ENCODE measurements around the gene PDCD6IP.

Gene PDCD6IP

DNA sequence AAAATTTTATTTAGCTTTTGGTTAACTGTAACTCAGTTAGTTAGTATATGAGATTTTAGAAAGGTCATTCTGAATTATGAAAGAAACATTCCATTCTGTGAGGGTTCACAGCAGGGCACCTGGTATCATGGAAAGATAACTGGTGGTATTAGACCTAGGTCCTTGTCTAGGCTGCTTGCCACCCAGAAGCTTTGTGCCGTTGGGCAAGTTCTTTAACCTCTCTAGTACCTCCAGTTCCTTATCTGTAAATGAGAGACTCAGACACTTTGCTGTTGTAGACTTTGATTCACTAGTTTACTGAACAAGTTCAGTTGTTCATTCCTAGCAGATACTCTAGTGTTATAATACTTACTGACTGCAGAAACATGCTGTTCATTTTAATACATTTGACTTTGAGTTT lies 25.4 kb downstream of the PDCD6IP start:
- TF ChIP-seq, protein P1, sequence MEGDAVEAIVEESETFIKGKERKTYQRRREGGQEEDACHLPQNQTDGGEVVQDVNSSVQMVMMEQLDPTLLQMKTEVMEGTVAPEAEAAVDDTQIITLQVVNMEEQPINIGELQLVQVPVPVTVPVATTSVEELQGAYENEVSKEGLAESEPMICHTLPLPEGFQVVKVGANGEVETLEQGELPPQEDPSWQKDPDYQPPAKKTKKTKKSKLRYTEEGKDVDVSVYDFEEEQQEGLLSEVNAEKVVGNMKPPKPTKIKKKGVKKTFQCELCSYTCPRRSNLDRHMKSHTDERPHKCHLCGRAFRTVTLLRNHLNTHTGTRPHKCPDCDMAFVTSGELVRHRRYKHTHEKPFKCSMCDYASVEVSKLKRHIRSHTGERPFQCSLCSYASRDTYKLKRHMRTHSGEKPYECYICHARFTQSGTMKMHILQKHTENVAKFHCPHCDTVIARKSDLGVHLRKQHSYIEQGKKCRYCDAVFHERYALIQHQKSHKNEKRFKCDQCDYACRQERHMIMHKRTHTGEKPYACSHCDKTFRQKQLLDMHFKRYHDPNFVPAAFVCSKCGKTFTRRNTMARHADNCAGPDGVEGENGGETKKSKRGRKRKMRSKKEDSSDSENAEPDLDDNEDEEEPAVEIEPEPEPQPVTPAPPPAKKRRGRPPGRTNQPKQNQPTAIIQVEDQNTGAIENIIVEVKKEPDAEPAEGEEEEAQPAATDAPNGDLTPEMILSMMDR (IDR thresholded peaks at IDR 0.05; ENCODE audit: poor library complexity, severe bottlenecking) = no peak
- no peak overlapping the region for H3K27ac ChIP-seq (ENCODE audit: poor library complexity, severe bottlenecking)
- no peaks in the 10 kb centered on the region for H3K4me1 ChIP-seq (ENCODE audit: insufficient read depth, poor library complexity, severe bottlenecking)
- no peak for ATAC-seq (ENCODE audit: low read depth)
- H3K27me3 ChIP-seq (ENCODE audit: insufficient read depth, poor library complexity, severe bottlenecking) = no peaks in the 10 kb centered on the region
- no peak overlapping the region for H3K4me3 ChIP-seq (ENCODE audit: severe bottlenecking)
- peaks cover 77% of the 10 kb centered on the region for H3K36me3 ChIP-seq (ENCODE audit: low read depth)
- no peaks in the 10 kb centered on the region for H3K9me3 ChIP-seq (ENCODE audit: severe bottlenecking)
- DNase-seq (ENCODE audit: low spot score) = no peak

DNA sequence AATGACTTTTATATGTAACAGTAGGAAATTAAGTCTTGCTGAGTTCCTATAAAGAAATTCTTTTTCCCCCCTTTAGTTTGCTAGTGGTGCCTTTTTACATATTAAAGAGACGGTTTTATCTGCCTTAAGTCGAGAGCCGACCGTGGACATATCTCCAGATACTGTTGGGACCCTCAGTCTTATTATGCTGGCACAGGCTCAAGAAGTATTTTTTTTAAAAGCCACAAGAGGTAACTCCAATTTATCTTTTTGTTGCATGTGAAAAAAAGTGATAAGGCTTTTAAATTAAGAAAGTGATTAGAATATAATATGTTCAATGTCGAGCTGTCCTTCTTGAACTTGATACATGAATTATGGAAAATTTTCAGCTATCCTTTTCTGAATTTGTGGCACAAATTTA lies 26.7 kb downstream of the PDCD6IP start:
- DNase-seq (ENCODE audit: low spot score) (no peak), ATAC-seq (ENCODE audit: low read depth) (no peak)
- H3K4me1 ChIP-seq (ENCODE audit: insufficient read depth, poor library complexity, severe bottlenecking) = no peaks in the 10 kb centered on the region
- H3K9me3 ChIP-seq (ENCODE audit: severe bottlenecking) = no peaks in the 10 kb centered on the region
- no peaks in the 10 kb centered on the region for H3K27me3 ChIP-seq (ENCODE audit: insufficient read depth, poor library complexity, severe bottlenecking)
- H3K36me3 ChIP-seq (ENCODE audit: low read depth) = peaks cover 81% of the 10 kb centered on the region
- no peak overlapping the region for H3K4me3 ChIP-seq (ENCODE audit: severe bottlenecking)
- TF ChIP-seq, protein P1 (IDR thresholded peaks at IDR 0.05; ENCODE audit: poor library complexity, severe bottlenecking) = no peak
- H3K27ac ChIP-seq (ENCODE audit: poor library complexity, severe bottlenecking) = no peak overlapping the region

DNA sequence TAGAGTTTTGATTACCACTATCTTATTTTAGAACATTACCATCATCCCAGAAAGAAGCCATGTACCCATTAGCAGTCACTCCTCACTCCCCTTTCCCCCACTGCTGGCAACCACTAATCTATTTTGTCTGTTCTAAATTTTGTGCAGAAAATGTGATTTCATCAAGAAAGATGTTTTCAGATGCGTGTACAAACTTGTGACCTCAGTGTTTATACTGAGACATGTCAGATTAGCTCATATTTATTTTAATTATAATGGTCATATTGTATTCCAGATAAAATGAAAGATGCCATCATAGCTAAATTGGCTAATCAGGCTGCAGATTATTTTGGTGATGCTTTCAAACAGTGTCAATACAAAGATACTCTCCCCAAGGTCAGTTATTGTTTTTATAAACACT lies 27.8 kb downstream of the PDCD6IP start:
- Histone ChIP-seq H3K9me3 (ENCODE audit: severe bottlenecking) (no peaks in the 10 kb centered on the region), H3K27me3 (ENCODE audit: insufficient read depth, poor library complexity, severe bottlenecking) (no peaks in the 10 kb centered on the region), H3K4me1 (ENCODE audit: insufficient read depth, poor library complexity, severe bottlenecking) (no peaks in the 10 kb centered on the region), H3K36me3 (ENCODE audit: low read depth) (peaks cover 81% of the 10 kb centered on the region), H3K27ac (ENCODE audit: poor library complexity, severe bottlenecking) (no peak overlapping the region), H3K4me3 (ENCODE audit: severe bottlenecking) (no peak overlapping the region)
- DNase-seq (ENCODE audit: low spot score) = no peak
- TF ChIP-seq, protein P1 (IDR thresholded peaks at IDR 0.05; ENCODE audit: poor library complexity, severe bottlenecking) = no peak
- ATAC-seq (ENCODE audit: low read depth) = no peak

DNA sequence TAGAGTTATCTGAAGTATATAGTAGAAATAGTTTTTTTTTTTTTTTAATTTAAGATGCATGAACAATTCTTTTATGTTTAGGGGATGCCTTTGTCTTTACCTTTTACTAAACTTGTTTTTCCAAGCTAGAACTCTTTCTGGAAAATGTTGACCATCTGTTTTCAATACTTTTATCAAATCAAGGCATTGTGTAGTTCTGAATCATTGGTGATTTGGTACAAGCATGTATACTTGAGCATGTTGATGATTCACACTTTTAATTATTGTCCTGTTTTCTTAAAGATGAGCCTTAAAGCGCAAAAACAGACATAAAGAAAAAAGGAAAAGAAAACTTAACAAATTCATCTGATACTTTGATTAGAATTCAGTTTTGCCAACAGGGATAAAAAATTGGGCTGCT lies 28.3 kb downstream of the PDCD6IP start:
- no peak overlapping the region for H3K4me3 ChIP-seq (ENCODE audit: severe bottlenecking)
- TF ChIP-seq, protein P1 (IDR thresholded peaks at IDR 0.05; ENCODE audit: poor library complexity, severe bottlenecking) = no peak
- H3K4me1 ChIP-seq (ENCODE audit: insufficient read depth, poor library complexity, severe bottlenecking) = no peaks in the 10 kb centered on the region
- no peaks in the 10 kb centered on the region for H3K9me3 ChIP-seq (ENCODE audit: severe bottlenecking)
- H3K27ac ChIP-seq (ENCODE audit: poor library complexity, severe bottlenecking) = no peak overlapping the region
- H3K27me3 ChIP-seq (ENCODE audit: insufficient read depth, poor library complexity, severe bottlenecking) = no peaks in the 10 kb centered on the region
- no peak for DNase-seq (ENCODE audit: low spot score)
- peaks cover 77% of the 10 kb centered on the region for H3K36me3 ChIP-seq (ENCODE audit: low read depth)
- ATAC-seq (ENCODE audit: low read depth) = no peak

DNA sequence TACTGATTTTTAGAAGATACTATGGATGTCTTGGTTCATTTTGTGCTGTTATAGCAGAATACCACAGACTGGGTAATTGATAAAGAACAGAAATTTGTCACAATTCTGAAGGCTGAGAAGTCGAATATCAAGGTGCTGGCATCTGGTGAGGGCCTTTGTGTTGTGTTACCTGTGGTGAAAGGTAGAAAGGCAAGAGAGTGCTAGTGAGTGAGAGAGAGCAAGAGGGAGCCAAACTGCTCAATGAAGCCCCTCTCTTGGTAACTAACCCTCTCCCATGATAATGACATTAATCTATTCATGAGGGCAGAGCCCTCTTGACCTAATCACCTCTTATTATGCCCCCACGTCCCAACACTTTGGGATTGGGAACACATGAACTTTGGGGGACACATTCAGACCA lies 31.3 kb downstream of the PDCD6IP start:
- DNase-seq (ENCODE audit: low spot score) (no peak), ATAC-seq (ENCODE audit: low read depth) (no peak)
- no peak overlapping the region for H3K4me3 ChIP-seq (ENCODE audit: severe bottlenecking)
- peaks cover 4% of the 10 kb centered on the region for H3K4me1 ChIP-seq (ENCODE audit: insufficient read depth, poor library complexity, severe bottlenecking)
- no peak overlapping the region for H3K27ac ChIP-seq (ENCODE audit: poor library complexity, severe bottlenecking)
- peaks cover 60% of the 10 kb centered on the region for H3K36me3 ChIP-seq (ENCODE audit: low read depth)
- no peaks in the 10 kb centered on the region for H3K27me3 ChIP-seq (ENCODE audit: insufficient read depth, poor library complexity, severe bottlenecking)
- TF ChIP-seq, protein P1 (IDR thresholded peaks at IDR 0.05; ENCODE audit: poor library complexity, severe bottlenecking) = no peak
- H3K9me3 ChIP-seq (ENCODE audit: severe bottlenecking) = no peaks in the 10 kb centered on the region
